Measurements from ENCODE around the gene PDF. TPM values are rescaled to one million over a fixed set of nuclear protein-coding genes. Genes with fewer than 3 reads are reported as not detected.

Gene PDF
- total RNA-seq, 1 donor from 2014 or later, result 41.6 TPM

- peak; percentile 97 for DNase-seq (ENCODE audit: low read depth)
Observed at GRCh38 chr16:69339289-69340094, 9.1 kb upstream of the PDF start, which contains the start of the genes COG8 and NIP7. COG8 (minus strand) TSS chr16:69339564; CDS start chr16:69339552, 12 bp downstream. NIP7 (plus strand) TSS chr16:69339772; CDS start chr16:69339830, 58 bp downstream.

- DNase-seq (ENCODE audit: low read depth), result no peak
Observed at GRCh38 chr16:69338557-69339288, 8.3 kb upstream of the PDF start.

GRCh38 chr16:69334696-69335095, 4.3 kb upstream of the PDF start:
- DNase-seq (ENCODE audit: low read depth), result no peak

- no peak for DNase-seq (ENCODE audit: low read depth)
Observed at GRCh38 chr16:69329369-69330285, 761 bp downstream of the PDF start.

GRCh38 chr16:69328854-69329316, 1.5 kb downstream of the PDF start:
- peak; percentile 63 for DNase-seq (ENCODE audit: low read depth)

GRCh38 chr16:69327585-69328310, 2.6 kb downstream of the PDF start:
- no peak for DNase-seq (ENCODE audit: low read depth)

GRCh38 chr16:69326172-69326873, 4.1 kb downstream of the PDF start:
- DNase-seq (ENCODE audit: low read depth), result peak; percentile 90

- DNase-seq (ENCODE audit: low read depth), result no peak
Observed at GRCh38 chr16:69325784-69326171, 4.6 kb downstream of the PDF start.

GRCh38 chr16:69324585-69325253, 5.7 kb downstream of the PDF start:
- DNase-seq (ENCODE audit: low read depth), result no peak

- no peak for DNase-seq (ENCODE audit: low read depth)
Observed at GRCh38 chr16:69324013-69324531, 6.3 kb downstream of the PDF start.

GRCh38 chr16:69323415-69323814, 7.0 kb downstream of the PDF start:
- DNase-seq (ENCODE audit: low read depth), result no peak

- no peak for DNase-seq (ENCODE audit: low read depth)
Observed at GRCh38 chr16:69322343-69322742, 8.0 kb downstream of the PDF start.

GRCh38 chr16:69321080-69321479, 9.3 kb downstream of the PDF start:
- no peak for DNase-seq (ENCODE audit: low read depth)

- no peak for DNase-seq (ENCODE audit: low read depth)
Observed at GRCh38 chr16:69320740-69321073, 9.7 kb downstream of the PDF start.

GRCh38 chr16:69319826-69320739, 10.3 kb downstream of the PDF start:
- no peak for DNase-seq (ENCODE audit: low read depth)

GRCh38 chr16:69319381-69319780, 11.0 kb downstream of the PDF start:
- no peak for DNase-seq (ENCODE audit: low read depth)

- no peak for DNase-seq (ENCODE audit: low read depth)
Observed at GRCh38 chr16:69318911-69319289, 11.5 kb downstream of the PDF start.

- DNase-seq (ENCODE audit: low read depth), result no peak
Observed at GRCh38 chr16:69318177-69318910, 12.0 kb downstream of the PDF start.

Measured in renal cortical epithelial cell (primary cell).